IPS-15b (cell line): Measurements from ENCODE around the gene C1orf35.

ENCODE experiments used
- H3K27me3 ChIP-seq: one replicate; pipeline ENCODE4 v1.6.1; 2013; ENCODE audit warnings: low read length; ENCODE audit not compliant: control insufficient read depth, insufficient read depth
- H3K36me3 ChIP-seq: one replicate; pipeline ENCODE4 v1.6.1; 2013; ENCODE audit warnings: low read length; ENCODE audit not compliant: control insufficient read depth, insufficient read depth
- H3K4me1 ChIP-seq: one replicate; pipeline ENCODE4 v1.6.1; 2013; ENCODE audit warnings: mild to moderate bottlenecking, low read length; ENCODE audit not compliant: control insufficient read depth, insufficient read depth
- H3K4me3 ChIP-seq: one replicate; pipeline ENCODE4 v1.5.1; 2013; ENCODE audit warnings: low read depth, low read length
- H3K9ac ChIP-seq: one replicate; pipeline ENCODE4 v1.6.1; 2013; ENCODE audit warnings: low read depth, mild to moderate bottlenecking, low read length
- H3K9me3 ChIP-seq: one replicate; pipeline ENCODE4 v1.6.1; 2013; ENCODE audit warnings: mild to moderate bottlenecking, low read length; ENCODE audit not compliant: control insufficient read depth, insufficient read depth

The C1orf35 gene

DNA sequence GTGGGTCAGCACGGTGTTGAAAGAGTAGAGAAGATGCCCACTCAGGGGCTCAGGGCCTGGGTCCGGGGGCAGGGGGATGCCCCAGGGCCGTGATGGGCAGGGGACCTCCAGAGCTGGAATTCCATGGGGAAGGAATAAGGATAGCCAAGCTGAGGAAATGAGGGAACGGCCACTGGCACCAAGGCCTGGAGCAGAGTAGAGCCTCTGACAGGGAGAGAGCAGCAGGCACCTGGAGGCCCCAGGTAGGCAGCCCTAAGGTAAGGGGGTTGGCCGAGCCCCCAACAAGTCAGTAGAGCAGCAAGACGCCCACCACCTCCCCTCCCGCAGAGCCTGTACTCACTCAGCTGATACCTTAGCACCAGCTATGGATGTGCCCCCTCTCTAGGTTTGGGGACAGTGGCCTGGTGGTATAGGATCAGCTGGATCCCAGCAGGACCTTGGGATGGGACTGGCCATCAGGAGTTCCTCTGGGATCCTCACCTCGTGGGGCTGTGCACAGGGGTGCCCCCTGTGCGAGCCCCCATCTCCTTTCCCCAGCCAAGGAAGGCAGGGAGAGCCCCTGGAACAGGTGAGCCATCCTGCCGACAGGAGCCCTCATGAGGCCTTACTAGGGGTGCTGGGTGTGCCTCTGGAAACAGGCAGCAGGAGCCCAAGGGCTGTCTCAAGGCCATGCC lies 41.6 kb downstream of the C1orf35 start:
- Histone ChIP-seq H3K4me3 (no peak overlapping the region), H3K4me1 (no peaks in the 10 kb centered on the region), H3K36me3 (no peaks in the 10 kb centered on the region), H3K27me3 (peaks cover 59% of the 10 kb centered on the region), H3K9me3 (no peaks in the 10 kb centered on the region), H3K9ac (no peak overlapping the region)

DNA sequence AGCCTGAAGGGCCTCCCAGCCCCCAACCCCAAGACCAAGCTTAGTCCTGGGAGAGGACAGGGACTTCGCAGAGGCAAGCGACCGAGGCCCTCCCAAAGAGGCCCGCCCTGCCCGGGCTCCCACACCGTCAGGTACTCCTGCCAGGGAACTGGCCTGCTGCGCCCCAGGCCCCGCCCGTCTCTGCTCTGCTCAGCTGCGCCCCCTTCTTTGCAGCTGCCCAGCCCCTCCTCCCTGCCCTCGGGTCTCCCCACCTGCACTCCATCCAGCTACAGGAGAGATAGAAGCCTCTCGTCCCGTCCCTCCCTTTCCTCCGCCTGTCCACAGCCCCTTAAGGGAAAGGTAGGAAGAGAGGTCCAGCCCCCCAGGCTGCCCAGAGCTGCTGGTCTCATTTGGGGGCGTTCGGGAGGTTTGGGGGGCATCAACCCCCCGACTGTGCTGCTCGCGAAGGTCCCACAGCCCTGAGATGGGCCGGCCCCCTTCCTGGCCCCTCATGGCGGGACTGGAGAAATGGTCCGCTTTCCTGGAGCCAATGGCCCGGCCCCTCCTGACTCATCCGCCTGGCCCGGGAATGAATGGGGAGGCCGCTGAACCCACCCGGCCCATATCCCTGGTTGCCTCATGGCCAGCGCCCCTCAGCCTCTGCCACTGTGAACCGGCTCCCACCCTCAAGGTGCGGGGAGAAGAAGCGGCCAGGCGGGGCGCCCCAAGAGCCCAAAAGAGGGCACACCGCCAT lies 42.5 kb downstream of the C1orf35 start:
- Histone ChIP-seq H3K4me1 (no peaks in the 10 kb centered on the region), H3K4me3 (peak overlapping the region; percentile 54), H3K9me3 (no peaks in the 10 kb centered on the region), H3K9ac (no peak overlapping the region), H3K36me3 (no peaks in the 10 kb centered on the region), H3K27me3 (peaks cover 60% of the 10 kb centered on the region)

DNA sequence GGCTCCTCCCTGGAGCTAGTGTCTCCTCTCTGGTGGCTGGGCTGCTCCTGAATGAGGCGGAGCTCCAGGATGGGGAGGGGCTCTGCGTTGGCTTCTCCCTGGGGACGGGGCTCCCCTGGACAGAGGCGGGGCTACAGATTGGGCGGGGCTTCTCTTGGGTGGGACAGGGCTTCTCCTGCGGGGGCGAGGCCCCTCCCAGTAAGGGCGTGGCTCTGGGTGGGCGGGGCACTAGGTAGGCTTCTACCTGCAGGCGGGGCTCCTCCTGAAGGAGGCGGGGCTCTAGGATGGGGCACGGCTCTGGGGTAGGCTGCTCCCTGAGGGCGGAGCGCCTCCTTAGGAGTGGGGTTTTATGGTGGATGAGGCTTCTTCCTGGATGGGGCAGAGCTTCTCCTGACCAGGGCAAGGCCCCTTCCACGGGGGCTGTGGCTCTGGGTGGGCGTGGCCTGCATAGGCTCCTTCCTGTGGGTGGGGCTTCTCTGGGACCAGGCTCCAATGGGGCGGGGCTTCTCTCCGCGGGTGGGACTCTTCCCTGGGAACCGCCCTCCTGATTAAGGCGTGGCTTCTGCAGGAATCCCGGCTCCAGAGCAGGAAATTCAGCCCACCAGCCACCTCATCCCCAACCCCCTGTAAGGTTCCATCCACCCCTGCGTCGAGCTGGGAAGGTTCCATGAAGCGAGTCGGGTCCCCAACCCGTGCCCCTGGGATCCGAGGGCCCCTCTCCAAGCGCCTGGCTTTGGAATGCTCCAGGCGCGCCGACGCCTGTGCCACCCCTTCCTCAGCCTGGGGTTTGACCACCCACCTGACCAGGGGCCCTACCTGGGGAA lies 43.3 kb downstream of the C1orf35 start:
- Histone ChIP-seq H3K4me3 (peak overlapping the region; percentile 54), H3K9me3 (no peaks in the 10 kb centered on the region), H3K9ac (no peak overlapping the region)

DNA sequence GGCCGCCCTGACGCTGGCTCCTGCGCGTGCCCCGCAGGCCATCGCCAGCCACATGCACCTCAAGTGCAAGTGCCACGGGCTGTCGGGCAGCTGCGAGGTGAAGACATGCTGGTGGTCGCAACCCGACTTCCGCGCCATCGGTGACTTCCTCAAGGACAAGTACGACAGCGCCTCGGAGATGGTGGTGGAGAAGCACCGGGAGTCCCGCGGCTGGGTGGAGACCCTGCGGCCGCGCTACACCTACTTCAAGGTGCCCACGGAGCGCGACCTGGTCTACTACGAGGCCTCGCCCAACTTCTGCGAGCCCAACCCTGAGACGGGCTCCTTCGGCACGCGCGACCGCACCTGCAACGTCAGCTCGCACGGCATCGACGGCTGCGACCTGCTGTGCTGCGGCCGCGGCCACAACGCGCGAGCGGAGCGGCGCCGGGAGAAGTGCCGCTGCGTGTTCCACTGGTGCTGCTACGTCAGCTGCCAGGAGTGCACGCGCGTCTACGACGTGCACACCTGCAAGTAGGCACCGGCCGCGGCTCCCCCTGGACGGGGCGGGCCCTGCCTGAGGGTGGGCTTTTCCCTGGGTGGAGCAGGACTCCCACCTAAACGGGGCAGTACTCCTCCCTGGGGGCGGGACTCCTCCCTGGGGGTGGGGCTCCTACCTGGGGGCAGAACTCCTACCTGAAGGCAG lies 44.0 kb downstream of the C1orf35 start:
- Histone ChIP-seq H3K36me3 (no peaks in the 10 kb centered on the region), H3K4me1 (no peaks in the 10 kb centered on the region), H3K9ac (no peak overlapping the region), H3K9me3 (no peaks in the 10 kb centered on the region), H3K27me3 (peaks cover 55% of the 10 kb centered on the region), H3K4me3 (peak overlapping the region; percentile 39)

More for the DNA sequence above, 43.3 kb downstream of the C1orf35 start:
- H3K36me3 ChIP-seq = no peaks in the 10 kb centered on the region
- H3K4me1 ChIP-seq = no peaks in the 10 kb centered on the region
- H3K27me3 ChIP-seq = peaks cover 55% of the 10 kb centered on the region

DNA sequence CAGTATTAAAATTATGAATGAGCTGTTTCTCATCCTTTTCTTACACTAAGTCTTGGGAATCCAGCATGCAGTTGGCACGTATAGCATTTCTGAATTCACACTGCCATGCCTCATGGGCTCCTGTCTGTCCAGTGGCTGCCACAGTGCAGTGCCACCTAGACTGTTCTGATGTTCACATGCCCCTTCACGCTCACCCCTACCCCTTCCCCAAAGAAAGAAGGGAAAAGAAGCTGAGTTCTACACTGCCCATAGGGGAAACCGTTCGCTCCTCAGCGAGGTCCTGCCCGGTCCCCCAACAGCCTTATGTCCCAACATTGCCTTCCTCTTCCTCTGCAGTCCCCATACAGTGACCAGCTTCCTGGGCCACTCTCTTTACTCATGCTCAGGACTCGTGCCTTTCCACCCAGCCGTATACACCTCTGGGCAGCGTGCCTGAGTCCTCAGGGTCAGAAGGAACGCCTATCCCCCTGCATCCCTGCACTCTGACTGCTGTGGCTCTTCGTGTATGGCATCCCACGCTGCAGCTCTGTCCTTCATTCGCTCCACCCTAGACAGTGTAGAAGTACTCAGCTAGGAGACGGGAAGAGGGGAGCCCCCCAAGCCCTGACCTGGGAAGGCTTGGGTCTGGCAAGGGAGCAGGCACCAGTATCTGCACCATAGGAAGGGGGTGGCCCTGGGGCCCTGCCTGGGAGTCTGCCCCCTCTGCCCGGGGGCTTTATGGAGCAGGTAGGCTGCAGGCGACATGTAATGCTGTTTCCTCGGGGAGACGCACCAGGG lies 44.8 kb downstream of the C1orf35 start:
- Histone ChIP-seq H3K4me1 (no peaks in the 10 kb centered on the region), H3K27me3 (peaks cover 53% of the 10 kb centered on the region), H3K9me3 (no peaks in the 10 kb centered on the region), H3K4me3 (peak overlapping the region; percentile 39), H3K9ac (no peak overlapping the region), H3K36me3 (no peaks in the 10 kb centered on the region)
